ENCODE results near the gene CMYA5.

DNA sequence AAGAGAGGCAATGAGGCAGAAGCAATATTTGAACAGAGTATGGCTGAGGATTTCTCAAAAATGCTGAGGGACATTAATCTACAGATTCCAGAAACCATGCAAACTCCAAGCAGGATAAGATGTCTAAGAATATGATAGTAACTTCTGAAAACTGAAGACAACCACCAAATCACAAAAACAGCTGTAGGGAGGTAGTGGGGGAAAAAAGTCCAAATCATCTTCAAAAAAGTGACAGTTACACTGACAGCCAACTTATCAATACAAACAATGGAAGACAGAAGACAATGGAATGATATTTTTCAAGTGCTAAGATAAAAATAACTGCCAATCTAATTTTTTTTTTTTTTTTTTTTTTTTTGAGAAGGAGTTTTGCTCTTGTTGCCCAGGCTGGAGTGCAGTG is 30.5 kb downstream of the CMYA5 start:
- TF ChIP-seq, protein P1, sequence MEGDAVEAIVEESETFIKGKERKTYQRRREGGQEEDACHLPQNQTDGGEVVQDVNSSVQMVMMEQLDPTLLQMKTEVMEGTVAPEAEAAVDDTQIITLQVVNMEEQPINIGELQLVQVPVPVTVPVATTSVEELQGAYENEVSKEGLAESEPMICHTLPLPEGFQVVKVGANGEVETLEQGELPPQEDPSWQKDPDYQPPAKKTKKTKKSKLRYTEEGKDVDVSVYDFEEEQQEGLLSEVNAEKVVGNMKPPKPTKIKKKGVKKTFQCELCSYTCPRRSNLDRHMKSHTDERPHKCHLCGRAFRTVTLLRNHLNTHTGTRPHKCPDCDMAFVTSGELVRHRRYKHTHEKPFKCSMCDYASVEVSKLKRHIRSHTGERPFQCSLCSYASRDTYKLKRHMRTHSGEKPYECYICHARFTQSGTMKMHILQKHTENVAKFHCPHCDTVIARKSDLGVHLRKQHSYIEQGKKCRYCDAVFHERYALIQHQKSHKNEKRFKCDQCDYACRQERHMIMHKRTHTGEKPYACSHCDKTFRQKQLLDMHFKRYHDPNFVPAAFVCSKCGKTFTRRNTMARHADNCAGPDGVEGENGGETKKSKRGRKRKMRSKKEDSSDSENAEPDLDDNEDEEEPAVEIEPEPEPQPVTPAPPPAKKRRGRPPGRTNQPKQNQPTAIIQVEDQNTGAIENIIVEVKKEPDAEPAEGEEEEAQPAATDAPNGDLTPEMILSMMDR (IDR thresholded peaks at IDR 0.05; ENCODE audit: low read length) = no peak
- no peak for TF ChIP-seq EZH2 (optimal IDR thresholded peaks at IDR 0.05; ENCODE audit: low read depth, low read length)

Measured in MM.1S (cell line).